ENCODE data around the gene DDIAS.
"Not testable (repeated sequence)": the region's sequence is repeated elsewhere in the genome, so short reads cannot be mapped to it uniquely, and the experiment has no call there.

DDIAS gene

DNA sequence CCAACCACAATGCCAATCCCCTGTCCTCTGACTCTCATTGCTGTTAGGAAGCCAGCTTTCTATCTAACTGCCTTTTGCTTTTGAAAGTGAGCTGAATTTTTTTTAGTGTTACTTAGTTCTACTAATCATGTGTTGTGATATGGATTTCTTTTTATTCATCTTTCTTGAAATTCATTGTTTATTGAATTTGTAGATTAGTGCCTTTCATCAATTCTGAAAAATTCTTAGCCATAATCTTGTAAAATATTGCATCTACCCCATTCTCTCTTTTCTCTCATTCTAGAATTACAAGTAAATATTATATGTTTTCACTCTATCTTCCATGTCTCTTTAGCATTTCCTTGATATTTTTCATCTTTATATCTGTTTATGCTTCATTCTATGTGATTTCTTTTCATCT is 47.8 kb downstream of the DDIAS start:
- in situ Hi-C loops (cut with HindIII; ENCODE audit: low sequenced_read_pairs), result no loop called here
- TF ChIP-seq, protein P1, sequence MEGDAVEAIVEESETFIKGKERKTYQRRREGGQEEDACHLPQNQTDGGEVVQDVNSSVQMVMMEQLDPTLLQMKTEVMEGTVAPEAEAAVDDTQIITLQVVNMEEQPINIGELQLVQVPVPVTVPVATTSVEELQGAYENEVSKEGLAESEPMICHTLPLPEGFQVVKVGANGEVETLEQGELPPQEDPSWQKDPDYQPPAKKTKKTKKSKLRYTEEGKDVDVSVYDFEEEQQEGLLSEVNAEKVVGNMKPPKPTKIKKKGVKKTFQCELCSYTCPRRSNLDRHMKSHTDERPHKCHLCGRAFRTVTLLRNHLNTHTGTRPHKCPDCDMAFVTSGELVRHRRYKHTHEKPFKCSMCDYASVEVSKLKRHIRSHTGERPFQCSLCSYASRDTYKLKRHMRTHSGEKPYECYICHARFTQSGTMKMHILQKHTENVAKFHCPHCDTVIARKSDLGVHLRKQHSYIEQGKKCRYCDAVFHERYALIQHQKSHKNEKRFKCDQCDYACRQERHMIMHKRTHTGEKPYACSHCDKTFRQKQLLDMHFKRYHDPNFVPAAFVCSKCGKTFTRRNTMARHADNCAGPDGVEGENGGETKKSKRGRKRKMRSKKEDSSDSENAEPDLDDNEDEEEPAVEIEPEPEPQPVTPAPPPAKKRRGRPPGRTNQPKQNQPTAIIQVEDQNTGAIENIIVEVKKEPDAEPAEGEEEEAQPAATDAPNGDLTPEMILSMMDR (IDR thresholded peaks at IDR 0.05; ENCODE audit: low read depth, low read length), result no peak
- H3K4me3 ChIP-seq (ENCODE audit: low read depth, low read length), result no peak overlapping the region
- no peak for DNase-seq (ENCODE audit: low read depth, low spot score)

DNA sequence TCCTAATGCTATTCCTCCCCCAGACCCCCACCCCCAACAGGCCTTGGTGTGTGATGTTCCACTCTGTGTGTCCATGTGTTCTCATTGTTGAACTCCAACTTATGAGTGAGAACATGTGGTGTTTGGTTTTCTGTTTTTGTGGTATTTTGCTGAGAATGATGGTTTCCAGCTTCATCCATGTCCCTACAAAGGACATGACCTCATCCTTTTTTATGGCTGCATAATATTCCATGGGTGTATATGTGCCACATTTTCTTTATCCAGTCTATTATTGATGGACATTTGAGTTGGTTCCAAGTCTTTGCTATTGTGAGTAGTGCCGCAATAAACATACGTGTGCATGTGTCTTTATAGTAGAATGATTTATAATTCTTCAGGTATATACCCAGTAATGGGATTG is 49.0 kb downstream of the DDIAS start:
- in situ Hi-C loops (cut with HindIII; ENCODE audit: low sequenced_read_pairs); H3K4me3 ChIP-seq (ENCODE audit: low read depth, low read length); DNase-seq (ENCODE audit: low read depth, low spot score): not testable (repeated sequence)

GRCh38 chr11:82955736-82956453 is 54.4 kb downstream of the DDIAS start:
- DNase-seq (ENCODE audit: low read depth, low spot score); in situ Hi-C loops (cut with HindIII; ENCODE audit: low sequenced_read_pairs); H3K4me3 ChIP-seq (ENCODE audit: low read depth, low read length): not testable (repeated sequence)

DNA sequence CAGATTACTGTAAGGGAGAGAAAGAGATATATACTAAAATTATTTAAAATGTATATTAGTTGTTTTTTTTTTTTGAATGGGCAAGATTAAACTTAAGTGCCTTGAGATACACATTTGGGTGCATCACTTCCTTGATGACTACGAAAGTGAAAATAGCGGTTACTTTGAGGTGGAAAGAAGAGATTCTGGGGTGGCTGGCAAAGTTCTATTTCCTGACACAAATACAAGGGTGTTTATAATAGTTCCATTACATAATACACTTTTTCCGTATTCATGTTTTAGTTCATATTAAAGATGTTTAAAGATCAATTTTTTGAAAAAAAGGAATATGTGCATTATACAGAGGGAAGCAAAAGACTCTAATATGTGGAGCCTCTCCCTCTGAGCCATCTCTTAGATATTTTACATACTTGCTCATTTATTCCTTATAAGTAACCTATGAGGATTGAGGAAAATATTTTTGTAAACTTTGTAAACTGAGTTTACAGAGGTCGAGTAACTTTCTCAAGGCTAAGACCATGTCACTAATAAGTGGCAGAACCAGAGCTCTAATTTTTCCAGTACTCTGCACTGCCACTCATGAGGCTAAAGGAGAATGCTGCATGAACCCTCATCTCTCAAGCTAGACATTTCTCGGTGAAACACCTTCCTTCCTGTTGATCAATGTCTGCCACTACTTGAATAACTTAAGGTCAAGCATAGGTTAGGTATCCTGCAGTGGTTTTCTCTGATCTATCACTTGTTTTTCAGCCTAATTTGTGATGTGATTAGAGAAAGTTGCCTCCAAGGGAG is 58.6 kb downstream of the DDIAS start:
- TF ChIP-seq, protein P1 (IDR thresholded peaks at IDR 0.05; ENCODE audit: low read depth, low read length), result no peak
- in situ Hi-C loops (cut with HindIII; ENCODE audit: low sequenced_read_pairs), result no loop called here
- DNase-seq (ENCODE audit: low read depth, low spot score), result no peak
- H3K4me3 ChIP-seq (ENCODE audit: low read depth, low read length), result no peak overlapping the region

- DNase-seq (ENCODE audit: low read depth, low spot score), result no peak
- TF ChIP-seq, protein P1 (IDR thresholded peaks at IDR 0.05; ENCODE audit: low read depth, low read length), result no peak
- in situ Hi-C loops (cut with HindIII; ENCODE audit: low sequenced_read_pairs), result no loop called here
- no peak overlapping the region for H3K4me3 ChIP-seq (ENCODE audit: low read depth, low read length)
Observed at GRCh38 chr11:82960779-82961143, 59.2 kb downstream of the DDIAS start.

- H3K4me3 ChIP-seq (ENCODE audit: low read depth, low read length); in situ Hi-C loops (cut with HindIII; ENCODE audit: low sequenced_read_pairs); DNase-seq (ENCODE audit: low read depth, low spot score): not testable (repeated sequence)
Observed at GRCh38 chr11:82962021-82962420, 60.5 kb downstream of the DDIAS start.

- TF ChIP-seq, protein P1 (IDR thresholded peaks at IDR 0.05; ENCODE audit: low read depth, low read length), result no peak
- no peak overlapping the region for H3K4me3 ChIP-seq (ENCODE audit: low read depth, low read length)
- no peak for DNase-seq (ENCODE audit: low read depth, low spot score)
- in situ Hi-C loops (cut with HindIII; ENCODE audit: low sequenced_read_pairs), result no loop called here
Observed at GRCh38 chr11:82967381-82967780, 65.8 kb downstream of the DDIAS start.

GRCh38 chr11:82969811-82970210 is 68.3 kb downstream of the DDIAS start:
- no peak for DNase-seq (ENCODE audit: low read depth, low spot score)
- TF ChIP-seq, protein P1 (IDR thresholded peaks at IDR 0.05; ENCODE audit: low read depth, low read length), result no peak
- H3K4me3 ChIP-seq (ENCODE audit: low read depth, low read length), result no peak overlapping the region
- in situ Hi-C loops (cut with HindIII; ENCODE audit: low sequenced_read_pairs), result no loop called here

DNA sequence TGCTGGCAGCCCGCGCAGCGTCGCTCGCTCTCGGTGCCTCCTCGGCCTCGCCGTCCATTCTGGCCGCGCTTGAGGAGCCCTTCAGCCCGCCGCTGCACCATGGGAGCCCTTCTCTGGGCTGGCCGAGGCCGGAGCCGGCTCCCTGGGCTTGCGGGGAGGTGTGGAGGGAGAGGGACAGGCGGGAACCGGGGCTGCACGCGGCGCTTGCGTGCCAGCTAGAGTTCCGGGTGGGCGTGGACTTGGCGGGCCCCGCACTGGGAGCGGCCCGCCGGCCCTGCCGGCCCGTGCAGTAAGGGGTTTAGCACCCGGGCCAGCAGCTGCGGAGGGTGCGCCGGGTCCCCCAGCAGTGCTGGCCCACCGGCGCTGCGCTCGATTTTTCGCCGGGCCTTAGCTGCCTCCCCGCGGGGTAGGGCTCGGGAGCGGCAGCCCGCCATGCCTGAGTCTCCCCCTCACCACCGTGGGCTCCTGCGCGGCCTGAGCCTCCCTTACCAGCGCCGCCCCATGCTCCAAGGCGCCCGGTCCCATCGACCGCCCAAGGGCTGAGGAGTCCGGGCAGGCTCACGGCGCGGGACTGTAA is 69.1 kb downstream of the DDIAS start:
- H3K4me3 ChIP-seq (ENCODE audit: low read depth, low read length); in situ Hi-C loops (cut with HindIII; ENCODE audit: low sequenced_read_pairs); DNase-seq (ENCODE audit: low read depth, low spot score): not testable (repeated sequence)

- H3K4me3 ChIP-seq (ENCODE audit: low read depth, low read length); in situ Hi-C loops (cut with HindIII; ENCODE audit: low sequenced_read_pairs); DNase-seq (ENCODE audit: low read depth, low spot score): not testable (repeated sequence)
Observed at GRCh38 chr11:82971519-82971946, 70.0 kb downstream of the DDIAS start.
